ENCODE measurements around the gene TTC33.

The TTC33 gene

DNA sequence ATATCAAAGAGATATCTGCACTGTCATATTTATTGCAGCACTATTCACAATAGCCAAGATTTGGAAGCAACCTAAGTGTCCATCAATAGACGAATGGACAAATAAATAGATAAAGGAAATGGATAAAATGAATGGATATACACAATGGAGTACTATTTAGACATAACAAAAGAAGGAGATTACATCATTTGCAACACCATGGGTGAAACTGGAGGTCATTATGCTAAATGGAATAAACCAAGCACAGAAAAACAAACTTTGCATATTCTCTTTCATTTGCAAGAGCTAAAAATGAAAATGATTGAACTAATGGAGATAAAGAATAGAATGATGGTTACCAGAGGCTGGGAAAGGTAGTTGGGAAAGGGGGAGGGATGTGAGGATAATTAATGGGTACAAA lies 231.1 kb downstream of the TTC33 start:
- CTCF ChIA-PET = interaction anchor here (0.6 kb wide), 1 partner anchor 43 kb away, joined by 3 read pairs; no protein-coding TSS in a partner anchor
- POLR2A ChIA-PET (ENCODE audit: low non-redundant PET) = no interaction called here
- TF ChIP-seq, protein P1, sequence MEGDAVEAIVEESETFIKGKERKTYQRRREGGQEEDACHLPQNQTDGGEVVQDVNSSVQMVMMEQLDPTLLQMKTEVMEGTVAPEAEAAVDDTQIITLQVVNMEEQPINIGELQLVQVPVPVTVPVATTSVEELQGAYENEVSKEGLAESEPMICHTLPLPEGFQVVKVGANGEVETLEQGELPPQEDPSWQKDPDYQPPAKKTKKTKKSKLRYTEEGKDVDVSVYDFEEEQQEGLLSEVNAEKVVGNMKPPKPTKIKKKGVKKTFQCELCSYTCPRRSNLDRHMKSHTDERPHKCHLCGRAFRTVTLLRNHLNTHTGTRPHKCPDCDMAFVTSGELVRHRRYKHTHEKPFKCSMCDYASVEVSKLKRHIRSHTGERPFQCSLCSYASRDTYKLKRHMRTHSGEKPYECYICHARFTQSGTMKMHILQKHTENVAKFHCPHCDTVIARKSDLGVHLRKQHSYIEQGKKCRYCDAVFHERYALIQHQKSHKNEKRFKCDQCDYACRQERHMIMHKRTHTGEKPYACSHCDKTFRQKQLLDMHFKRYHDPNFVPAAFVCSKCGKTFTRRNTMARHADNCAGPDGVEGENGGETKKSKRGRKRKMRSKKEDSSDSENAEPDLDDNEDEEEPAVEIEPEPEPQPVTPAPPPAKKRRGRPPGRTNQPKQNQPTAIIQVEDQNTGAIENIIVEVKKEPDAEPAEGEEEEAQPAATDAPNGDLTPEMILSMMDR (conservative IDR thresholded peaks at IDR 0.05; ENCODE audit: low read depth) = no peak

DNA sequence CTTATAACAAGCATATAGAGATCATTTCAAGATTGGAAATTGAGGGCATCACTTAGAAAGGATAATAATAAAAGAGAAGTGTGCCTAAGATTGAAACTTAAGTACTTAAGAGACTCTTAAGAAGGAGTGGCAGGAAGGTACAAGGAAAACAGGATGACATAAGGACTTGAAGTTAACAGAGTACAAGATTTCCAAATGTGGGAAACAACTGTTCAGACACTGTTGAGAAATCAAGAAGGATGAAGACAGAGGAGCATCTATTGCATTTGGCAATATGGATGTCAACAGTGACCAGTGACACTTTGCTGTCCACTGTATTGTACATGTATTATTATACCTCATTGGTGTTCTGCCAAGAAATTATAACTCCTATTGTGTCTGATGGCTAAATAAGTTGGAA lies 233.8 kb downstream of the TTC33 start:
- ChIA-PET POLR2A (ENCODE audit: low non-redundant PET) (no interaction called here), CTCF (interaction anchor here (0.6 kb wide), 2 partner anchors 43 to 347 kb away, joined by 3 to 4 read pairs; no protein-coding TSS in a partner anchor)
- H3K27ac ChIP-seq = no peak overlapping the region
- no peak for DNase-seq (ENCODE audit: low spot score)
- TF ChIP-seq, protein P1 (conservative IDR thresholded peaks at IDR 0.05; ENCODE audit: low read depth) = no peak

More for the DNA sequence above, 231.1 kb downstream of the TTC33 start:
- DNase-seq (ENCODE audit: low spot score) = no peak
- H3K27ac ChIP-seq = no peak overlapping the region

DNA sequence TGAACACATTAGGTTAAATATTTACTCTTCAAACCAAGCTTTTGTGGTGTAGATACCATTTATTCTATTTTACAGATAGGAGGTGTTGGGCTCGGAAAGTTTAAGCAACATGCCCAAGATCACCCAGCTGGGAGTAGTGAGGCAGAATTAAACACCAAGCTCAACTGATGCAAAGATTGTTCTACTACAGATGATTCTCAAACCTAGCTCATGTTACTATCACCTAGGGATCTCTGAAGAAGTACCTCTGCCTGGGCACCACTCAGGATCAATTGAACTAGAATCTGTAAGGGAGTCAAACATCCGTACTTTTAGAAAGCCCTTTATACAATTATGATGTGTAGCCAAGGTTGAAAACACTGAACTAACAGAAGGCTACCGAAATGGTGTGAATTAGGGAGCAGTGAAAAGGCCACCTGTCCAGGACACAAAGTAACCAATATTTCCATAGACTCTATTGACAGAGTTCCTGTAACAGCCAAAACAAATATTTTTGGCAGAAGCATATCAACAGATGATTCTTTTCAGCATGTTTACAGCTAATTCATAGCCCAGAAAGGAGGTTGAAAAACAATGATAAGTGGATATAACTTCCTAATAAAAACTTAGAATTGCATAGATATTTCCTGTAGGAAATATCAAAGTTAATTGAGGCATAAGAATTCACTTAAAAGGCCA lies 234.5 kb downstream of the TTC33 start:
- H3K27ac ChIP-seq = no peak overlapping the region
- POLR2A ChIA-PET (ENCODE audit: low non-redundant PET) = no interaction called here
- no peak for DNase-seq (ENCODE audit: low spot score)
- TF ChIP-seq, protein P1 (conservative IDR thresholded peaks at IDR 0.05; ENCODE audit: low read depth) = no peak
- CTCF ChIA-PET = interaction anchor here (0.6 kb wide), 1 partner anchor 43 kb away, joined by 3 read pairs; no protein-coding TSS in a partner anchor

DNA sequence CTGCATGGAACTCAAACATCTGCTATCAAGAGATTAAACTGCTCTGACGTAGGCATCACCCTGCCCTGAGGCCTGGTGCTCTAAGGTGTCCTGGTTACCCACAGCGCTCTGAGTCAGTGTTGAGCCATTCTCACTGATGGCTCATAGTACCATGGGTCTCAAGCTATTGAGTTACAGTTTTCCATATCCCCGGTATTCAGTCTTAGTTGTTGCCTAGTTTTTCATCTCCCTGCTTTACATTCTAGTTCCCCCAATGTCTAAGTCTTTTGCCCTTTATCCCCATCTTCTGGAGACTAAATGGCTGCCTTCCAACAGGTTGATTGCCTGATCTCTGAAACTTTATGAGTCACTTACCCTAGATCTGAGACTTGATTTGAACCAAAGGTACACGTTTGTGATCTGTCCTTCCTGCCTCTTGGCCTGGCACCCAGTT lies 237.3 kb downstream of the TTC33 start:
- POLR2A ChIA-PET (ENCODE audit: low non-redundant PET) = no interaction called here

DNA sequence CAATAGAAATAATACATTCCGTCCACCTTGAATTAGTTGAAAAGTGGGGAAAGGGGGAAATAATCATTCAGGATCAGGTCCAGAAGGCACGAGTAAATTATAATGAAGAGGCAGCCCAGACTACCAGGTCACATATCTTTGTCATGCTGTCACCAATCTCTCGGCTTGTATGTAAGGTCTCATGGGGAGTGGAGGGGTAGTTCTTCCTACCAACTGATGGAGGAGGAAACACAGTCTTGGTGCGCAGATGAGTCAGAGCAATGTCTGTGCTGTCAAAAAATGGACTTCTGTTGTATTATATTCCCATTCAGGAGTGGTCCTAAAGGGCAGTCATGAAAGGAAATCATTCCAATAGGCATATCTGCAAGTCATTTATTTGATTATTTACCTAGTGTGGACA lies 240.3 kb downstream of the TTC33 start:
- POLR2A ChIA-PET (ENCODE audit: low non-redundant PET) = no interaction called here
- H3K27ac ChIP-seq = no peak overlapping the region
- CTCF ChIA-PET = no interaction called here
- TF ChIP-seq, protein P1 (conservative IDR thresholded peaks at IDR 0.05; ENCODE audit: low read depth) = no peak
- DNase-seq (ENCODE audit: low spot score) = no peak

More for the DNA sequence above, 237.3 kb downstream of the TTC33 start:
- no peak overlapping the region for H3K27ac ChIP-seq
- TF ChIP-seq, protein P1 (conservative IDR thresholded peaks at IDR 0.05; ENCODE audit: low read depth) = no peak
- CTCF ChIA-PET = interaction anchor here (0.5 kb wide), 1 partner anchor 31 kb away, joined by 3 read pairs; no protein-coding TSS in a partner anchor
- DNase-seq (ENCODE audit: low spot score) = peak; percentile 92

DNA sequence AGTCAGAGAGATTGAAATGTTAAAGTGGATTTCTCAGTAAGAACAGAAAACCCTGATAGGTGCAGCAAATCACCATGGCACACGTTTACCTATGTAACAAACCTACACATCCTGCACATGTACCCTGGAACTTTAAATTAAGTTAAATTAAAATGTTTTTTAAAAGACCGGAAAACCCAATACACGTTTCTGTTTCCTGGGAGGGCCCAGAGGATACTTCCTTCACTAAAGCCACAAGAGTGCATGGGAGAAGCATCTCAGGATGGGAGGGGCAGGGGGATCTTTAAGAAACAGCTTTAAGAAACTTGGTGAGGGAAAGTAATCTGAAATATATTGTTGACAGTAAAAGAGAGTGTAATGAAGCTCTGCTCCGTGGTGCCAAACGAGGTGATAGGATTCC lies 240.8 kb downstream of the TTC33 start:
- H3K27ac ChIP-seq = no peak overlapping the region
- DNase-seq (ENCODE audit: low spot score) = no peak
- ChIA-PET CTCF (no interaction called here), POLR2A (ENCODE audit: low non-redundant PET) (no interaction called here)
- TF ChIP-seq, protein P1 (conservative IDR thresholded peaks at IDR 0.05; ENCODE audit: low read depth) = no peak

Measured in RWPE1 (cell line).